Thoracic aorta (tissue), 2 donors: ENCODE measurements around the gene RPL29. TPM values are rescaled to one million over a fixed set of nuclear protein-coding genes. Genes with fewer than 3 reads are reported as not detected.

Source experiments
- ATAC-seq: fragments of 150-250 bp; one replicate; pipeline ENCODE4 v1.8.0; 2017; ENCODE audit warnings: low read depth; ENCODE audit not compliant: insufficient number of reproducible peaks, low FRiP score
- DNase-seq: peaks from one replicate; pipeline ENCODE4 v3.0.0-alpha.2; 2020; ENCODE audit warnings: low spot score
- H3K27ac ChIP-seq, 2 donors: fragments of 200-600 bp; sonication (generic); 1 replicate in 1 of 2; 2 replicates in 1 of 2; pipeline ENCODE4 v1.5.1; 2016; ENCODE audit warnings: mild to moderate bottlenecking in 2 of 2, moderate library complexity in 2 of 2
- H3K27me3 ChIP-seq: fragments of 200-600 bp; sonication (generic); replicated peaks from 2 replicates; pipeline ENCODE4 v1.6.0; 2016; ENCODE audit warnings: mild to moderate bottlenecking; ENCODE audit not compliant: insufficient read depth
- H3K36me3 ChIP-seq: fragments of 200-600 bp; sonication (generic); one replicate; pipeline ENCODE4 v1.5.1; 2016
- H3K4me1 ChIP-seq, 2 donors: fragments of 200-600 bp; sonication (generic); 1 replicate in 1 of 2; 2 replicates in 1 of 2; pipeline versions ENCODE4 v1.5.1 to v1.6.0; 2016; ENCODE audit warnings: low read depth in 2 of 2, mild to moderate bottlenecking in 1 of 2; ENCODE audit not compliant: control insufficient read depth in 1 of 2
- H3K4me3 ChIP-seq: fragments of 200-600 bp; sonication (generic); 2 replicates; pipeline ENCODE4 v1.5.1; 2016; ENCODE audit warnings: mild to moderate bottlenecking
- H3K9me3 ChIP-seq: fragments of 200-600 bp; sonication (generic); 2 replicates; pipeline ENCODE4 v1.5.1; 2016
- total RNA-seq, 2 donors: library from RNA; depleted of rRNA; stranded (reverse); fragments of >200 nt; gene quantifications; one replicate each; pipeline versions ENCODE4 v1.1.0 to v1.2.3, GENCODE V29; 2016
- TF ChIP-seq, protein P1 (sequence below): fragments of 200-600 bp; sonication (generic); IDR thresholded peaks from one replicate; pipeline ENCODE4 v1.5.1; 2019; ENCODE audit warnings: antibody characterized with exemption

Gene RPL29
- total RNA-seq, 2 donors from 2014 or later, result 642 to 718 TPM

- H3K4me3 ChIP-seq, result peak overlapping the region; percentile 92
- peaks cover 5 to 25% of the 10 kb centered on the region in 2 donors for H3K4me1 ChIP-seq
- no peaks in the 10 kb centered on the region for H3K36me3 ChIP-seq
- no peaks in the 10 kb centered on the region for H3K9me3 ChIP-seq
- no peak for ATAC-seq
- H3K27ac ChIP-seq, result peak overlapping the region; percentile 96
- peak; percentile 45 for DNase-seq
- TF ChIP-seq, protein P1, sequence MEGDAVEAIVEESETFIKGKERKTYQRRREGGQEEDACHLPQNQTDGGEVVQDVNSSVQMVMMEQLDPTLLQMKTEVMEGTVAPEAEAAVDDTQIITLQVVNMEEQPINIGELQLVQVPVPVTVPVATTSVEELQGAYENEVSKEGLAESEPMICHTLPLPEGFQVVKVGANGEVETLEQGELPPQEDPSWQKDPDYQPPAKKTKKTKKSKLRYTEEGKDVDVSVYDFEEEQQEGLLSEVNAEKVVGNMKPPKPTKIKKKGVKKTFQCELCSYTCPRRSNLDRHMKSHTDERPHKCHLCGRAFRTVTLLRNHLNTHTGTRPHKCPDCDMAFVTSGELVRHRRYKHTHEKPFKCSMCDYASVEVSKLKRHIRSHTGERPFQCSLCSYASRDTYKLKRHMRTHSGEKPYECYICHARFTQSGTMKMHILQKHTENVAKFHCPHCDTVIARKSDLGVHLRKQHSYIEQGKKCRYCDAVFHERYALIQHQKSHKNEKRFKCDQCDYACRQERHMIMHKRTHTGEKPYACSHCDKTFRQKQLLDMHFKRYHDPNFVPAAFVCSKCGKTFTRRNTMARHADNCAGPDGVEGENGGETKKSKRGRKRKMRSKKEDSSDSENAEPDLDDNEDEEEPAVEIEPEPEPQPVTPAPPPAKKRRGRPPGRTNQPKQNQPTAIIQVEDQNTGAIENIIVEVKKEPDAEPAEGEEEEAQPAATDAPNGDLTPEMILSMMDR, result no peak
- H3K27me3 ChIP-seq, result no peaks in the 10 kb centered on the region
Measured at GRCh38 chr3:51975852-51976549, 19.7 kb downstream of the RPL29 start.

GRCh38 chr3:51974963-51975851, 20.5 kb downstream of the RPL29 start, which contains the start of gene ABHD14A:
TSS of gene ABHD14A (plus strand) at chr3:51975064. CDS start at chr3:51975136, 72 bp downstream.
- Histone ChIP-seq H3K27me3 (no peaks in the 10 kb centered on the region), H3K9me3 (no peaks in the 10 kb centered on the region), H3K27ac (peak within 1 kb of the TSS; percentile 96), H3K36me3 (no peaks in the 10 kb centered on the region), H3K4me1 (peaks cover 5 to 25% of the 10 kb centered on the region in 2 donors), H3K4me3 (peak within 1 kb of the TSS; percentile 92)
- DNase-seq (no peak), ATAC-seq (peak; percentile 18)
- TF ChIP-seq, protein P1, result no peak

DNA sequence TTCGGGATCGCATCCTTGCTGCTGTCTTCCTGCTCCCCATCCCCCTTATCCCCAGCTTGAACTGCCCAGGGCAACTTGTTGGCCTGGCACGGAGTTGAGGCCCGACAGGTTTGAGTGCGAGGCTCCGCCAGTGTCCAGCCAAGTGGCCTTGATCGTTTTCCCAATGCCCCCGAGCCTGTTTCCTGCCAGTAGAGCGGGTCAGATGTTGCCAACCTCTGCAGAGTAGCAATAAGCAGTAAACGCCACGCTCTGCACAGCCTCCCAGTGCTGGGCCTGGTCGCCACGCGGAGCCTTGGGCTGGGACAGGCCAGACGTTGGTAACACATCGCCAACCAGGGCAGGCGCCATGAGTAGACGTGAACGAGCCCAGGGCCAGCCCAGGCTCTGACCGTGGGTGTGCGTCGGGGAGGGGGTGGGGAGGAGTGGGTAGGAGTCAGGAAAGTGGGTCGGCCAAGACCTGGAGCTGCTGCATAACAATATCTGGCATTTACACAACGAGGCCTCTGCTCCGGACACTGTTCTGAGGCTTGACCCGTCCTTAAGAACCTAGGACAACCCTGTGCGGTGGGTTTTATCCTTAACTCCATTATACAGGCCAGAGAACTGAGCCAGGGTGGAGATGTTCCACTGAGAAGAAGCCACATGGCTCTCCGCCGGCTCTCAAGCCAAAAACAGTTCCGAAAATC, 21.3 kb downstream of the RPL29 start:
- ATAC-seq (peak; percentile 9), DNase-seq (no peak)
- no peaks in the 10 kb centered on the region for H3K36me3 ChIP-seq
- peak overlapping the region; percentile 96 for H3K27ac ChIP-seq
- no peaks in the 10 kb centered on the region for H3K27me3 ChIP-seq
- H3K4me3 ChIP-seq, result peak overlapping the region; percentile 92
- H3K4me1 ChIP-seq, result peaks cover 5 to 25% of the 10 kb centered on the region in 2 donors
- no peaks in the 10 kb centered on the region for H3K9me3 ChIP-seq
- TF ChIP-seq, protein P1, result peak; percentile 29

DNA sequence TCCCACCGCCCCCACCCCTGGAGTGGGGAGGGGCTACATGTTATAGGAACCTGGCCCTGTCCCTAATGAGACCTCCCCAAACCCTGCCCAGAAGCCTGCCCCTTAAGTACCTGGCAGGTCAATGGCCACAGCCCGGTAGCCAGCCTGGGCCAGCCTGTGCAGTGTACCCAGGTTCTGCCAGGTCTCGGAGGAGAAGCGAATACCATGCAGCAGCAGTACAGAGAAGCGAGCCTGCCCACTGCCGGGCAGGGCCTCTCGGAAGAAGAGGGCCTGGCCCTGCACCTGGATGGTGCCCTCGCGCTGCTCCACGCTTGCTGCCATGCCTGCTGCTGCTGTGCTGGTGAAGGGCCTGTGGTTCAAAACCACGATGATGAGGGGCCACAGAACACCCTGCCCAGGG, 24.3 kb downstream of the RPL29 start:
- Histone ChIP-seq H3K27ac (no peak overlapping the region), H3K4me1 (peaks cover 16 to 38% of the 10 kb centered on the region in 2 donors), H3K9me3 (no peaks in the 10 kb centered on the region), H3K36me3 (no peaks in the 10 kb centered on the region), H3K27me3 (no peaks in the 10 kb centered on the region), H3K4me3 (no peak overlapping the region)
- ATAC-seq (no peak), DNase-seq (no peak)
- TF ChIP-seq, protein P1, result no peak
